Esophagus muscularis mucosa (tissue), 4 donors: ENCODE measurements around the gene SLC41A3. TPM values are rescaled to one million over a fixed set of nuclear protein-coding genes. Genes with fewer than 3 reads are reported as not detected.

Source experiments
- DNase-seq: peaks from one replicate; pipeline ENCODE4 v3.0.0-alpha.2; 2017; ENCODE audit errors: extremely low spot score
- H3K27ac ChIP-seq, 4 donors: fragments of 200-600 bp; sonication (generic); replicated peaks in 1 of 4; 1 replicate in 3 of 4; 2 replicates in 1 of 4; pipeline ENCODE4 v1.5.1; 2016 to 2019; ENCODE audit warnings: mild to moderate bottlenecking in 1 of 4
- H3K27me3 ChIP-seq, 4 donors: fragments of 200-600 bp; sonication (generic); one replicate each; pipeline versions ENCODE4 v1.5.1 to v1.6.0; 2016 to 2019
- H3K36me3 ChIP-seq, 4 donors: fragments of 200-600 bp; sonication (generic); one replicate each; pipeline ENCODE4 v1.5.1; 2016 to 2019
- H3K4me1 ChIP-seq, 4 donors: fragments of 200-600 bp; sonication (generic); one replicate each; pipeline ENCODE4 v1.5.1; 2016 to 2019
- H3K4me3 ChIP-seq, 4 donors: fragments of 200-600 bp; sonication (generic); 1 replicate in 2 of 4; 2 replicates in 2 of 4; pipeline ENCODE4 v1.5.1; 2016 to 2019; ENCODE audit warnings: mild to moderate bottlenecking in 4 of 4, moderate library complexity in 1 of 4
- H3K9me3 ChIP-seq, 4 donors: fragments of 200-600 bp; sonication (generic); 1 replicate in 3 of 4; 2 replicates in 1 of 4; pipeline ENCODE4 v1.5.1; 2016 to 2019
- CTCF ChIP-seq, 3 experiments: fragments of 200-600 bp in 2 of 3; fragments of 450-650 bp in 1 of 3; sonication (generic) in 2 of 3; IDR thresholded peaks; one replicate each; pipeline ENCODE4 v1.5.1; 2017 to 2019; ENCODE audit warnings: antibody characterized with exemption in 3 of 3, mild to moderate bottlenecking in 2 of 3, moderate library complexity in 1 of 3
- EP300 ChIP-seq: sonication (generic); formaldehyde crosslinking; IDR thresholded peaks from one replicate; pipeline ENCODE4 v1.6.1; 2017; ENCODE audit warnings: antibody characterized with exemption
- POLR2A ChIP-seq: fragments of 450-650 bp; IDR thresholded peaks from one replicate; pipeline ENCODE4 v1.6.1; 2017; ENCODE audit warnings: antibody characterized with exemption, moderate library complexity, mild to moderate bottlenecking, low read depth
- POLR2AphosphoS5 ChIP-seq, 2 donors: sonication (generic); formaldehyde crosslinking; IDR thresholded peaks; one replicate each; pipeline ENCODE4 v1.6.1; 2017; ENCODE audit warnings: antibody characterized with exemption in 2 of 2
- WGBS: methylation state at CpG from one replicate; pipeline ENCODE4 v1.1.5; 2018; 5-methylcytosine and 5-hydroxymethylcytosine counted together
- intact Hi-C: fragments of 100-400 bp; cut with DNase I; formaldehyde crosslinking; loops from one replicate; pipeline ENCODE4 v1.15.1; 2023
- total RNA-seq, 4 donors: library from RNA; depleted of rRNA; stranded (reverse); fragments of >200 nt; gene quantifications; one replicate each; pipeline versions ENCODE4 v1.1.0 to v1.2.1, GENCODE V29; 2016

Gene SLC41A3
- total RNA-seq, 4 donors from 2014 or later, result 31.6 to 68.1 (median 38.9) TPM

- H3K4me1 ChIP-seq, result no peaks in the 10 kb centered on the region
These were observed 26.7 kb upstream of the SLC41A3 start for GRCh38 chr3:126110431-126111125.

GRCh38 chr3:126109880-126110235 lies 25.9 kb upstream of the SLC41A3 start:
- H3K27ac ChIP-seq, result no peak overlapping the region
- no peak for TF ChIP-seq EP300
- TF ChIP-seq POLR2AphosphoS5 (IDR thresholded peaks at IDR 0.05), result no peak
- TF ChIP-seq CTCF (IDR thresholded peaks at IDR 0.05), result no peak
- no peak for TF ChIP-seq POLR2A
- no peaks in the 10 kb centered on the region for H3K4me1 ChIP-seq
- WGBS, result 90% methylated on average over 2 of the region's 10 CpGs
- peaks cover 8 to 54% (median 29%) of the 10 kb centered on the region in 4 donors for H3K36me3 ChIP-seq
- H3K27me3 ChIP-seq, result no peaks in the 10 kb centered on the region
- intact Hi-C loops, result no loop called here
- peak; percentile 90 for DNase-seq
- no peaks in the 10 kb centered on the region for H3K9me3 ChIP-seq
- no peak overlapping the region for H3K4me3 ChIP-seq

More at GRCh38 chr3:126110431-126111125, 26.7 kb upstream of the SLC41A3 start:
- Histone ChIP-seq H3K27me3 (no peaks in the 10 kb centered on the region), H3K36me3 (peaks cover 5 to 47% (median 26%) of the 10 kb centered on the region in 4 donors), H3K9me3 (no peaks in the 10 kb centered on the region), H3K27ac (no peak overlapping the region), H3K4me3 (no peak overlapping the region)
- peak; percentile 91 for DNase-seq
- 87% methylated on average over 11 of the region's 12 CpGs for WGBS
- TF ChIP-seq POLR2AphosphoS5 (IDR thresholded peaks at IDR 0.05) (no peak), POLR2A (no peak), EP300 (no peak), CTCF (IDR thresholded peaks at IDR 0.05) (no peak)
- intact Hi-C loops, result no loop called here

GRCh38 chr3:126109146-126109879 lies 25.4 kb upstream of the SLC41A3 start:
- TF ChIP-seq EP300 (no peak), POLR2A (no peak), POLR2AphosphoS5 (IDR thresholded peaks at IDR 0.05) (no peak), CTCF (IDR thresholded peaks at IDR 0.05) (no peak)
- WGBS, result 88% methylated on average over 13 of the region's 13 CpGs
- H3K9me3 ChIP-seq, result no peaks in the 10 kb centered on the region
- intact Hi-C loops, result no loop called here
- DNase-seq, result peak; percentile 87
- H3K36me3 ChIP-seq, result peaks cover 8 to 58% (median 32%) of the 10 kb centered on the region in 4 donors
- H3K27ac ChIP-seq, result no peak overlapping the region
- no peaks in the 10 kb centered on the region for H3K4me1 ChIP-seq
- H3K4me3 ChIP-seq, result no peak overlapping the region
- H3K27me3 ChIP-seq, result no peaks in the 10 kb centered on the region

- no peak for TF ChIP-seq CTCF (IDR thresholded peaks at IDR 0.05)
- TF ChIP-seq EP300, result no peak
- no peak for TF ChIP-seq POLR2A
- TF ChIP-seq POLR2AphosphoS5 (IDR thresholded peaks at IDR 0.05), result no peak
- Histone ChIP-seq H3K27me3 (no peaks in the 10 kb centered on the region), H3K4me1 (peaks cover 0 to under 1% (median 0%) of the 10 kb centered on the region in 4 donors), H3K36me3 (peaks cover 8 to 65% (median 35%) of the 10 kb centered on the region in 4 donors), H3K9me3 (no peaks in the 10 kb centered on the region), H3K4me3 (no peak overlapping the region), H3K27ac (no peak overlapping the region)
- intact Hi-C loops, result no loop called here
- WGBS, result 82% methylated on average over 5 of the region's 5 CpGs
- DNase-seq, result no peak
These were observed 24.7 kb upstream of the SLC41A3 start for GRCh38 chr3:126108676-126109050.
